Activated B cell treated with CpG ODN at 0.5 μM for 24 hours (primary cell): ENCODE results near the gene GRIK1. TPM values are rescaled to one million over a fixed set of nuclear protein-coding genes. Genes with fewer than 3 reads are reported as not detected.

Experiments used
- ATAC-seq: fragments of 200-7000 bp; cut with Tn5 transposase; one replicate; pipeline ENCODE4 v1.10.0; 2021; ENCODE audit warnings: low read depth, mild to moderate bottlenecking, moderate library complexity
- CTCF ChIA-PET: fragments of 350-600 bp; sonication (Branson Sonifier 250); formaldehyde crosslinking; loops from one replicate; lab custom pipeline; 2021; ENCODE audit warnings: antibody characterized with exemption; lab: Charles Lee
- POLR2A ChIA-PET: fragments of 350-600 bp; sonication (Branson Sonifier 250); formaldehyde crosslinking; loops from one replicate; lab custom pipeline; 2021; ENCODE audit warnings: antibody characterized with exemption; lab: Charles Lee
- DNase-seq: peaks from one replicate; pipeline ENCODE4 v3.0.0; 2022
- H3K27ac Mint-ChIP-seq: one replicate; pipeline ENCODE4 v1.8.0; 2020; ENCODE audit warnings: mixed read lengths
- H3K27me3 Mint-ChIP-seq: one replicate; pipeline ENCODE4 v1.8.0; 2021; ENCODE audit warnings: mixed read lengths
- H3K36me3 Mint-ChIP-seq: one replicate; pipeline ENCODE4 v1.8.0; 2021; ENCODE audit warnings: low read depth, mixed read lengths
- H3K4me1 Mint-ChIP-seq: one replicate; pipeline ENCODE4 v1.8.0; 2021; ENCODE audit warnings: mixed read lengths
- H3K4me3 Mint-ChIP-seq: one replicate; pipeline ENCODE4 v1.8.0; 2020; ENCODE audit warnings: mild to moderate bottlenecking, mixed read lengths
- H3K9me3 Mint-ChIP-seq: one replicate; pipeline ENCODE4 v1.8.0; 2020; ENCODE audit warnings: mixed read lengths
- CTCF ChIP-seq: fragments of 200-600 bp; IDR thresholded peaks from one replicate; pipeline ENCODE4 v1.8.0; 2022; ENCODE audit warnings: antibody characterized with exemption, mild to moderate bottlenecking
- intact Hi-C: fragments of 100-400 bp; cut with micrococcal nuclease; formaldehyde crosslinking; loops from one replicate; pipeline ENCODE4 v1.15.1; 2024
- total RNA-seq: library from RNA; stranded (reverse); gene quantifications from 2 replicates; pipeline ENCODE4 v1.2.3, GENCODE V29; 2022

Gene GRIK1
- total RNA-seq, 1 donor from 2014 or later, result not detected

- Mint-ChIP-seq H3K9me3 (no peaks in the 10 kb centered on the region), H3K4me3 (no peak overlapping the region), H3K27ac (no peak overlapping the region), H3K4me1 (no peaks in the 10 kb centered on the region), H3K36me3 (no peaks in the 10 kb centered on the region), H3K27me3 (peaks cover 2% of the 10 kb centered on the region)
- no peak for ATAC-seq
- POLR2A ChIA-PET, result no interaction called here
- CTCF ChIA-PET, result no interaction called here
- intact Hi-C loops, result no loop called here
- no peak for TF ChIP-seq CTCF
- DNase-seq, result no peak
Observed at GRCh38 chr21:29933088-29933487, 6.7 kb downstream of the GRIK1 start.

- Mint-ChIP-seq H3K9me3 (no peaks in the 10 kb centered on the region), H3K4me1 (no peaks in the 10 kb centered on the region), H3K27me3 (no peaks in the 10 kb centered on the region), H3K27ac (no peak overlapping the region), H3K36me3 (no peaks in the 10 kb centered on the region), H3K4me3 (no peak overlapping the region)
- no peak for TF ChIP-seq CTCF
- CTCF ChIA-PET, result no interaction called here
- no peak for DNase-seq
- intact Hi-C loops, result no loop called here
- no peak for ATAC-seq
- POLR2A ChIA-PET, result no interaction called here
Observed at GRCh38 chr21:29928537-29928936, 11.3 kb downstream of the GRIK1 start.

- POLR2A ChIA-PET, result no interaction called here
- ATAC-seq, result no peak
Observed at GRCh38 chr21:29920938-29921337, 18.9 kb downstream of the GRIK1 start.

GRCh38 chr21:29914326-29914725 lies 25.5 kb downstream of the GRIK1 start:
- H3K4me1 Mint-ChIP-seq, result no peaks in the 10 kb centered on the region
- intact Hi-C loops, result no loop called here
- DNase-seq (no peak), ATAC-seq (no peak)
- POLR2A ChIA-PET, result no interaction called here
- H3K27ac Mint-ChIP-seq, result no peak overlapping the region
- peaks cover 2% of the 10 kb centered on the region for H3K9me3 Mint-ChIP-seq
- CTCF ChIA-PET, result no interaction called here
- no peaks in the 10 kb centered on the region for H3K36me3 Mint-ChIP-seq
- H3K27me3 Mint-ChIP-seq, result no peaks in the 10 kb centered on the region
- TF ChIP-seq CTCF, result no peak
- no peak overlapping the region for H3K4me3 Mint-ChIP-seq

More at GRCh38 chr21:29920938-29921337, 18.9 kb downstream of the GRIK1 start:
- Mint-ChIP-seq H3K4me3 (no peak overlapping the region), H3K9me3 (no peaks in the 10 kb centered on the region), H3K27ac (no peak overlapping the region), H3K4me1 (no peaks in the 10 kb centered on the region), H3K27me3 (no peaks in the 10 kb centered on the region), H3K36me3 (no peaks in the 10 kb centered on the region)
- CTCF ChIA-PET, result no interaction called here
- no peak for DNase-seq
- no peak for TF ChIP-seq CTCF
- intact Hi-C loops, result no loop called here

- no peak for TF ChIP-seq CTCF
- DNase-seq, result no peak
- ChIA-PET CTCF (no interaction called here), POLR2A (no interaction called here)
- no peak overlapping the region for H3K27ac Mint-ChIP-seq
- H3K27me3 Mint-ChIP-seq, result no peaks in the 10 kb centered on the region
- H3K36me3 Mint-ChIP-seq, result no peaks in the 10 kb centered on the region
- ATAC-seq, result no peak
- H3K4me1 Mint-ChIP-seq, result no peaks in the 10 kb centered on the region
- peaks cover 4% of the 10 kb centered on the region for H3K9me3 Mint-ChIP-seq
- no peak overlapping the region for H3K4me3 Mint-ChIP-seq
- intact Hi-C loops, result no loop called here
Observed at GRCh38 chr21:29909571-29909970, 30.2 kb downstream of the GRIK1 start.
